HG02970 (cell line): ENCODE measurements around the gene ZDHHC3.
"Not testable (repeated sequence)": the region's sequence is repeated elsewhere in the genome, so short reads cannot be mapped to it uniquely, and the experiment has no call there.

Experiments used
- ATAC-seq: cut with Tn5 transposase; IDR thresholded peaks from one replicate; pipeline ENCODE4 v1.9.1; 2021; ENCODE audit warnings: mild to moderate bottlenecking, moderate library complexity, moderate number of reproducible peaks; ENCODE audit not compliant: unreplicated experiment, low FRiP score

The ZDHHC3 gene

DNA sequence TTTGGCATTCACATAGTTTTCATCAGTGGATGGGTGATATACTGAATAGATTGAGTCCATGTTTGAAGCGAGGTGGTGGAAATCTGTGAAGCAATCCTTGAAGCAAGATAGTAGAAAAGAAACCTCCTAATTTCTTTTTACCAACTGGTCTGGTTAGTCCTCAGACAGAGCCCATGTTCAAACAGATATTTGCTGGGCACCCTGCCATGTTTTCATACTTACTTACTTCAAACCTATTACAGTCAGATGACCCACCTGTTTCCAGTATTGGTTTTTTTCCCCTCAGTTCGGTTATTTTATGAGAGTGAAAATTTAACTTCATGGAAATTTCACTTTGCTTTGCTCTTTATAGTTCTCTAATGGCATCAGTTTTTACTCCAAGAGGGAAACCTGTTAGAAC lies 23.8 kb upstream of the ZDHHC3 start:
- no peak for ATAC-seq

GRCh38 chr3:44996556-44996969 lies 20.6 kb upstream of the ZDHHC3 start:
- no peak for ATAC-seq

GRCh38 chr3:44995142-44995770 lies 19.3 kb upstream of the ZDHHC3 start:
- no peak for ATAC-seq

GRCh38 chr3:44993471-44994205 lies 17.7 kb upstream of the ZDHHC3 start:
- no peak for ATAC-seq

GRCh38 chr3:44992555-44993470 lies 16.8 kb upstream of the ZDHHC3 start:
- ATAC-seq = no peak

DNA sequence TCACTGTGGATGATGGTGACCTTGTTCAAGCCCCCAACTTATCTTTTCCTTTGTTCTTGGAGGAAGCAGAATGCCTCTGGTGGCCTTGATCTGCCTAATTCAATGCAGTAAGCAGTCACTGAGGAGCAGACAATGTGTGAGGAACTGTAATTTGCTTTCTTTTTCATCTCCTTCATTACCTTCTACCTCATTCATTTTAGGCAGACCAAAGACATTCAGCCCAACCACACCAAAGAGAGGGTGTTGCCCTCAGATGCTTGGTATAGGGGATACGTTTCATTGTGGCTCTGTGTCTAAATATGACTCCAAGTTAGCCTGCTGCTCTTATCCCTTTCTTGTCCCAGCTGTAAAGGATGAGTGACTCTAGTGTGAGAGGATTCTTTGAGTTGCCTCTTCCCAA lies 15.4 kb upstream of the ZDHHC3 start:
- ATAC-seq = no peak

- no peak for ATAC-seq
Measured at GRCh38 chr3:44989636-44990373, 13.8 kb upstream of the ZDHHC3 start.

- ATAC-seq = no peak
Measured at GRCh38 chr3:44989141-44989540, 13.2 kb upstream of the ZDHHC3 start.

DNA sequence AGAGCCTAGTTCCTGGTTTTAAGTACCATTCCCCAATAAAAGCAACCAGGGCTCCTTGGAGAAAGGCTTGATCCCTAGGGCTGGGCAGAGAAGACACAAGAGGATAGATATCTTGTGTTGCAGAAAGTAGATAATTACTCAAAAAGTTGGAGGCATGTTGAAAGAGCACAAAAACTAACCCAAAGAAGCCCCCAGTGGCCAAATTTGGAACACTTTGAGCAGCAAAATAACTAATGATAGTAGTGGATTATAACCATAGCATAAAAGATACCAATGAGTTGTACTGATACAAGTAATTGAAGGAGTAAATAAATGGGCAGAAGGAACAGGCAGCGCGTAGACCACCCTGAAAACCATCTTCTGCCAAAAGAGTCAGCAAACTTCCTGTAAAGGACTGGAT lies 12.1 kb upstream of the ZDHHC3 start:
- ATAC-seq = no peak

GRCh38 chr3:44987332-44987731 lies 11.4 kb upstream of the ZDHHC3 start:
- no peak for ATAC-seq

- ATAC-seq = not testable (repeated sequence)
Measured at GRCh38 chr3:44986330-44986729, 10.4 kb upstream of the ZDHHC3 start.

- no peak for ATAC-seq
Measured at GRCh38 chr3:44984335-44984734, 8.4 kb upstream of the ZDHHC3 start.

- no peak for ATAC-seq
Measured at GRCh38 chr3:44983484-44983941, 7.5 kb upstream of the ZDHHC3 start.

DNA sequence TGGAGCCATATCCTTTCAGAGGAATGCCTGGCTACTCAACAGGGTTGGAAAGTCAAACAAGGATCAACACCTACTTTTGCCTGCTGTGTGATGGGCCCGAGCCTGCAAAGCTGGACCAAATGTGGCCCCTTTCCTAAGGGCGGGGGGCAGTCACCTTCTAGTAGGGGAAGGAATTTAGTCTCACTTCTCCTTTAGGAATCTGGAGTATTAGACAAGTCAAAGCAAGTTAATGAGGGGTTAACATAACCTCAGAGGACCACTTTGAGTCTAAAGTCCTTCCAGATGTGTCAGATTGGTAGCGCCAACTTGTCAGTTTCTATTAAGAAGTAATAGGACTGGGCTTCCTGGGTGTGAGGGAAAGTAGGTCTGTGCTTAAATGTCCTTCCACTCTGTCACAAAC lies 6.8 kb upstream of the ZDHHC3 start:
- ATAC-seq = no peak

GRCh38 chr3:44981751-44982150 lies 5.8 kb upstream of the ZDHHC3 start:
- ATAC-seq = no peak

DNA sequence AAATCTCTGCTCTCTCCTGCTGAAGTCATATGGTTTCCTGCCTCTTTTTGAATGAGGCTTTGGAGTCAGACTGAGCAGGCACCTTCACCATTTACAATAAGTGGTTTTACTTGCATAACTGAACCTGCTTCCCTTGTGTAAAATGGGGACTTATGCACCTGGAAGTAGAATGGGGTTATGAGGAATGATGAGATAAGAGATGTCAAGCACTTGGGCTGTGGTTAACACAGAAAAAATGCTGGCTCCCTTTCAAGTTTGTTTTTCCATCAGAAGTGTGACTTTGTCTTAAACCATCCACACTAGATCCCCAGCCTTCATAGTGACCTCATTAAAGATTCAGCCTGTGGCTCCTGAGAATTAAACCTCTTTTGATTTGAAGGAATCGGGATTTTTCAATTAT lies 5.2 kb upstream of the ZDHHC3 start:
- no peak for ATAC-seq

- no peak for ATAC-seq
Measured at GRCh38 chr3:44974416-44974815, 1.6 kb downstream of the ZDHHC3 start.

- ATAC-seq = no peak
Measured at GRCh38 chr3:44970926-44971490, 5.0 kb downstream of the ZDHHC3 start.

- no peak for ATAC-seq
Measured at GRCh38 chr3:44969828-44970179, 6.2 kb downstream of the ZDHHC3 start.

DNA sequence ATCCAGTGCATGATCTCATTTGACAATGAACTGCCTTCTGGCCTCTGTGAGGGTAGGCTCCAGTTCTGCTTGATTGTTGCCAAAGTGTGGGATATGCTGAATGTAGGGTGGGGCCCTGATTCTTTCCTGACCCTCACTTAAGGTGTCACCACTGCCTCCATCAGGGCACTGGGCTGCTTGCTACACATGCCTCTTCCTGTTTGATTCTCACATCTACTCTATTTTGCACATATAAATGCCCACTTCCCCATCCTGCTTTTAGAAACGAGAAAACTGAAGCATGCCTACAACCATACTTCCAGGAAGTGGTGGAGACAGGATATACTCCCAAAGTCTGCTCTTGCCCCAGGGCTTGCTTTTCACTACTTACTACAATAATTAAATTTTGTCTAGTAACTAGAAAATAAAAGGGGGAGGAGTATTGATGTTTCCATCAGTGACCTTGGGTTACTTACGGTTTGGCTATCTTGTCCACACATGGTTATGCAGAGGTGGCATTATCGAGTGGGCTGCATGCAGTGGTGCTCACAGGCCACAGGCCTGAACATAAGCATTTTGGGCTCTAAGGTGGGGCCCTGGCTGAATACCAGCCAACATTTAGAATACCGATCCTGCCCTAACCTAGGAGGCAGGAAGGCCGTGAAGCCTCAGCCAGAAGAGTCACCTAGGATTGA lies 6.7 kb downstream of the ZDHHC3 start:
- no peak for ATAC-seq
